H1 (cell line): ENCODE data around the gene NR2E1.

Source experiments
- CBX8 ChIP-seq: fragments of 300-800, 300-1000 bp; sonication (generic); IDR thresholded peaks from 2 replicates; pipeline ENCODE4 v1.7.1; 2016; ENCODE audit warnings: low read depth, low read length, borderline replicate concordance
- CTCF ChIP-seq, 3 experiments: IDR thresholded peaks; 1 replicate in 2 of 3; 2 replicates in 1 of 3; pipeline versions ENCODE4 v1.5.1 to v1.6.1; 2011; ENCODE audit warnings: low read length in 3 of 3, mild to moderate bottlenecking in 3 of 3, inconsistent platforms in 2 of 3, low read depth in 1 of 3, moderate library complexity in 1 of 3; ENCODE audit not compliant: insufficient read depth in 1 of 3; ENCODE audit errors: control extremely low read depth in 1 of 3
- EP300 ChIP-seq, 2 experiments: IDR thresholded peaks; 1 replicate in 1 of 2; 2 replicates in 1 of 2; pipeline ENCODE4 v1.6.1; 2011 to 2012; ENCODE audit warnings: low read depth in 2 of 2, low read length in 2 of 2, mild to moderate bottlenecking in 2 of 2, borderline replicate concordance in 1 of 2, inconsistent platforms in 1 of 2, moderate library complexity in 1 of 2
- PHF8 ChIP-seq: fragments of 200-600 bp; sonication (generic); conservative IDR thresholded peaks from 2 replicates; pipeline ENCODE4 v1.7.1; 2012; ENCODE audit warnings: low read depth, mild to moderate bottlenecking, inconsistent platforms, low read length, moderate library complexity
- POLR2A ChIP-seq, 2 experiments: IDR thresholded peaks; 1 replicate in 1 of 2; 2 replicates in 1 of 2; pipeline ENCODE4 v1.6.1; 2011; ENCODE audit warnings: low read depth in 2 of 2, low read length in 2 of 2, mild to moderate bottlenecking in 2 of 2; ENCODE audit errors: control extremely low read depth in 1 of 2
- SP1 ChIP-seq: IDR thresholded peaks from 2 replicates; pipeline ENCODE4 v1.6.1; 2011; ENCODE audit warnings: low read depth, low read length
- TAF1 ChIP-seq: IDR thresholded peaks from 2 replicates; pipeline ENCODE4 v1.6.1; 2011; ENCODE audit warnings: mild to moderate bottlenecking, low read depth, low read length
- USF2 ChIP-seq: IDR thresholded peaks from 2 replicates; pipeline ENCODE4 v1.6.1; 2011; ENCODE audit warnings: low read length, improper control_type of control experiment

DNA sequence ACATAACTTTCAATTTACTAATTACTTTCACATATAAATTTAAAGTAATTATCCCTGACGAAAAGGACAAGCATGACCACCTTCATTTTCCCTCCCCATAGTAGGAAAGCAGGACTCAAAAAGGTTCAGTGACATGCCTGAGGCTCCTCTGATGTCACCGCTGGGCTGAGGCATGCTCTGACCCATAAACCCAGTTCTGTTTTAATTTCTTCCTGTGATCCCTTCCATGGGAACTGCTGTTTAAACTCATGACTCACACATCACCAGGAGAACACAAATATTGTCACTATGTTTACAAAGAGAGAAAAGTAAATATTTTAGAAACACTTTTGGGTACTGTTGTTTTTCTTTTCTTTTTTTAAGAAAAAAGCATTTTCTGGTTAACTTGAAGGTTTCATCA, 38.0 kb upstream of the NR2E1 start:
- no peak for TF ChIP-seq POLR2A (IDR thresholded peaks at IDR 0.05; ENCODE audit: control extremely low read depth in 1 of 2, low read depth in 2 of 2, low read length in 2 of 2)
- no peak for TF ChIP-seq PHF8
- no peak for TF ChIP-seq EP300 (IDR thresholded peaks at IDR 0.05; ENCODE audit: borderline replicate concordance in 1 of 2, low read depth in 2 of 2, low read length in 2 of 2)
- TF ChIP-seq TAF1, result no peak
- no peak for TF ChIP-seq CTCF (IDR thresholded peaks at IDR 0.05; ENCODE audit: control extremely low read depth in 1 of 3, insufficient read depth in 1 of 3, low read depth in 1 of 3, low read length in 3 of 3)
- TF ChIP-seq USF2, result no peak
- TF ChIP-seq SP1, result no peak
- no peak for TF ChIP-seq CBX8
